DMS79 (cell line): ENCODE measurements around the gene RETN.

ENCODE experiments used
- DNase-seq: peaks from one replicate; lab custom pipeline; 2025; lab: John Stamatoyannopoulos, UW

RETN gene

GRCh38 chr19:7709932-7710460 is 41.1 kb downstream of the RETN start:
- no peak for DNase-seq

DNA sequence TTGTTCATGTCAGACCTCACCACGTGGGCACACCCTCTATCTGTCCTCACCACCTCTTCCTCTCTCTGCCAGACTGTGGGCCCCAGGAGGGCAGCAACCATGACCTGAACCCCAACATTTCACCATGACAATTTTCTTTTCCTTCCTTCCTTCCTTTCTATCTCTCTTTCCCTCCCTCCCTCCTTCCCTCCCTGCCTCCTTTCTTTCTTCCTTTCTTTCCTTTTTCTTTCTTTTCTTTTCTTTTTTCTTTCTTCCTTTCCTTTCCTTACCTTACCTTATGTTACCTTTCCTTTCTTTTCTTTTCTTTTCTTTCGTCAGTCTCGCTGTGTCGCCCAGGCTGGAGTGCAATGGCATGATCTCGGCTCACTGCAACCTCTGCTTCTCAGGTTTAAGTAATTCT is 41.8 kb downstream of the RETN start:
- DNase-seq = no peak

- no peak for DNase-seq
Observed at GRCh38 chr19:7715671-7716070, 46.8 kb downstream of the RETN start.

DNA sequence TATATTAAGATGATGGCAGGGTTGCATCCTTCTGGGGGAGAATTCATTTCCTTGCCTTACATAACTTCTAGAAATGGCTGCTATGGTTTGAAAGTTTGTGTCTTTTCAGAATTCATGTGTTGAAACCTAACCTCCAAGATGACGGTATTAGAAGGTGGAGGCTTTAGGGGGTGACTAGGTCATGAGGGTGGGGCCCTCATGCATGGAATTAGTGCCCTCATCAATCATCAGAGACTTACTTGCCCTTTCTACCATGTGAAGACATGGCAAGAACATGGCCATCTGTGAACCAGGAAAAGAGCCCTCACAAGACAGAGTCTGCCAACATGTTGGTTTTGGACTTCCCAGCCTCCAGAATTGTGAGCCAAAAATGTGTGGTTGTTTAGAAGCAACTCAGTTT is 47.9 kb downstream of the RETN start:
- DNase-seq = no peak

DNA sequence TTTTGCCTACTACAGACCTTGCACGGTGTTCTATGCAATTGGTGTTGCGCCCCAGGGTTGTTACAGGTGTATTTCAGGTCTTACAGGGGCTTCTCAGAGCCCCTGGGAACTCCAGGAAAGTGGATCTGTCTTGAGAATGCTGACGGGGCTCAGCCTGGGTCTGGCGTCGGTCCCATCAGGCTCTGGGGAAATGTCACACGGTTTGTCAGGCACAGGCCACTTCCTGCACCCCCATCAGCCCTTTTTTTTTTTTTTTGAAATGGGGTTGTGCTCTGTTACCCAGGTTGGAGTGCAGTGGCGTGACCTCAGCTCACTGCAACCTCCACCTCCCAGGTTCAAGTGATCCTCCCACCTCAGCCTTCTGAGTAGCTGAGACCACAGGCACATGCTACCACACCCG is 49.8 kb downstream of the RETN start:
- no peak for DNase-seq
